A549 (cell line): ENCODE data around the gene NUP205. TPM values are rescaled to one million over a fixed set of nuclear protein-coding genes. Genes with fewer than 3 reads are reported as not detected.

Source experiments
- ATAC-seq, 2 experiments: fragments of 200-7000 bp in 1 of 2; fragments of >200 bp in 1 of 2; cut with Nextera tagmentation in 1 of 2; cut with Tn5 transposase in 1 of 2; 3 replicates each; pipeline versions ENCODE4 v1.8.0 to v1.9.1; 2018 to 2020; ENCODE audit warnings: mild to moderate bottlenecking in 1 of 2, moderate library complexity in 1 of 2
- CTCF ChIA-PET: fragments of 300-600 bp; sonication (Branson Sonifier 250); formaldehyde crosslinking; extraction: SDS; loops from one replicate; lab custom pipeline; 2021; ENCODE audit warnings: antibody characterized with exemption, inconsistent platforms; lab: Yijun Ruan, JAX
- POLR2A ChIA-PET: fragments of 350-600 bp; formaldehyde crosslinking; extraction: SDS; loops from one replicate; lab custom pipeline; 2021; ENCODE audit warnings: antibody characterized with exemption, inconsistent platforms; lab: Yijun Ruan, JAX
- DNase-seq, 2 experiments: peaks; one replicate each; pipeline versions ENCODE4 v3.0.0 to v3.0.0-alpha.2; 2011 to 2016; ENCODE audit warnings: low read depth in 1 of 2, low spot score in 1 of 2
- FAIRE-seq: peaks from 2 replicates; lab custom pipeline; 2011; peaks lifted over from hg19 to GRCh38; lab: Jason Lieb, UNC
- H3K27ac ChIP-seq, 2 experiments: fragments of >200 bp; sonication (Bioruptor Twin); formaldehyde crosslinking; 3 replicates each; pipeline ENCODE4 v1.5.1; 2016 to 2017
- H3K4me1 ChIP-seq: fragments of >200 bp; sonication (Bioruptor Twin); formaldehyde crosslinking; 3 replicates; pipeline ENCODE4 v1.6.1; 2016
- H3K4me2 ChIP-seq: fragments of >200 bp; sonication (Bioruptor Twin); formaldehyde crosslinking; 3 replicates; pipeline ENCODE4 v1.6.1; 2016
- H3K4me3 ChIP-seq: fragments of >200 bp; sonication (Bioruptor Twin); formaldehyde crosslinking; 3 replicates; pipeline ENCODE4 v1.5.1; 2016
- H3K9me3 ChIP-seq: fragments of >200 bp; sonication (Bioruptor Twin); formaldehyde crosslinking; 3 replicates; pipeline ENCODE4 v1.6.1; 2016
- CHD4 ChIP-seq: fragments of 200-600 bp; sonication (generic); IDR thresholded peaks from 2 replicates; pipeline ENCODE4 v1.6.1; 2016; ENCODE audit warnings: antibody characterized with exemption, mild to moderate bottlenecking, borderline replicate concordance
- CTCF ChIP-seq: fragments of >200 bp; sonication (Bioruptor Twin); formaldehyde crosslinking; IDR thresholded peaks from 3 replicates; pipeline ENCODE4 v1.5.1; 2016
- EHMT2 ChIP-seq: fragments of 200-600 bp; sonication (generic); IDR thresholded peaks from 2 replicates; pipeline ENCODE4 v1.6.1; 2016; ENCODE audit warnings: antibody characterized with exemption, low read depth, mild to moderate bottlenecking, moderate library complexity
- FOSL2 ChIP-seq, 2 experiments: fragments of 450-650 bp in 1 of 2; fragments of >200 bp in 1 of 2; sonication (Bioruptor Twin) in 1 of 2; formaldehyde crosslinking; IDR thresholded peaks; 2 replicates each; pipeline versions ENCODE4 v1.5.0 to v1.6.1; 2016 to 2020; ENCODE audit warnings: mild to moderate bottlenecking in 1 of 2, moderate library complexity in 1 of 2
- FOXS1 ChIP-seq: fragments of 250-450 bp; sonication (Bioruptor Pico); IDR thresholded peaks from 2 replicates; pipeline ENCODE4 v1.5.0; 2020; ENCODE audit warnings: mild to moderate bottlenecking, moderate library complexity
- GATA3 ChIP-seq: IDR thresholded peaks from 2 replicates; pipeline ENCODE4 v1.6.1; 2012; ENCODE audit warnings: borderline replicate concordance
- HDAC2 ChIP-seq: fragments of 200-600 bp; sonication (generic); IDR thresholded peaks from 2 replicates; pipeline ENCODE4 v1.6.1; 2016
- HES2 ChIP-seq: fragments of >200 bp; sonication (Bioruptor Twin); formaldehyde crosslinking; IDR thresholded peaks from 2 replicates; pipeline ENCODE4 v1.6.1; 2016
- HEYL ChIP-seq: fragments of 250-450 bp; sonication (Bioruptor Pico); IDR thresholded peaks from 2 replicates; pipeline ENCODE4 v1.8.0; 2021; ENCODE audit warnings: mild to moderate bottlenecking, moderate library complexity
- HMGXB4 ChIP-seq: fragments of 250-450 bp; sonication (Bioruptor Pico); IDR thresholded peaks from 2 replicates; pipeline ENCODE4 v1.5.0; 2021; ENCODE audit warnings: mild to moderate bottlenecking, moderate library complexity, borderline replicate concordance
- HOXB13 ChIP-seq: fragments of 250-450 bp; sonication (Bioruptor Pico); IDR thresholded peaks from 2 replicates; pipeline ENCODE4 v1.5.0; 2020; ENCODE audit warnings: low read depth, mild to moderate bottlenecking, moderate library complexity
- HOXB5 ChIP-seq: fragments of 250-450 bp; sonication (Bioruptor Pico); IDR thresholded peaks from 2 replicates; pipeline ENCODE4 v1.5.0; 2020; ENCODE audit warnings: mild to moderate bottlenecking, moderate library complexity
- MAFK ChIP-seq: fragments of 450-650 bp; IDR thresholded peaks from 2 replicates; pipeline ENCODE4 v1.6.1; 2014; ENCODE audit not compliant: partially characterized antibody
- MAX ChIP-seq: IDR thresholded peaks from 2 replicates; pipeline ENCODE4 v1.6.1; 2012
- MAZ ChIP-seq: fragments of 150-350 bp; IDR thresholded peaks from 2 replicates; pipeline ENCODE4 v1.6.1; 2014; ENCODE audit warnings: antibody characterized with exemption, low read depth, low read length, borderline replicate concordance
- NPAS2 ChIP-seq: fragments of 250-450 bp; sonication (Bioruptor Pico); IDR thresholded peaks from 2 replicates; pipeline ENCODE4 v1.8.0; 2022; ENCODE audit warnings: mild to moderate bottlenecking, moderate library complexity, borderline replicate concordance
- PHF8 ChIP-seq: fragments of 200-600 bp; sonication (generic); IDR thresholded peaks from 2 replicates; pipeline ENCODE4 v1.6.1; 2016; ENCODE audit warnings: low read depth, mild to moderate bottlenecking, antibody characterized with exemption, moderate library complexity, borderline replicate concordance
- POLR2AphosphoS2 ChIP-seq: conservative IDR thresholded peaks from 2 replicates; pipeline ENCODE4 v1.6.1; 2012; ENCODE audit warnings: low read length, improper control_type of control experiment, inconsistent platforms
- RAD21 ChIP-seq, 2 experiments: fragments of >200 bp in 1 of 2; sonication (Bioruptor Twin) in 1 of 2; formaldehyde crosslinking in 1 of 2; IDR thresholded peaks in 1 of 2; conservative IDR thresholded peaks in 1 of 2; 2 replicates in 1 of 2; 3 replicates in 1 of 2; pipeline ENCODE4 v1.6.1; 2012 to 2018; ENCODE audit warnings: inconsistent platforms in 1 of 2
- RCOR1 ChIP-seq: fragments of 150-350 bp; IDR thresholded peaks from 2 replicates; pipeline ENCODE4 v1.6.1; 2014; ENCODE audit warnings: antibody characterized with exemption, low read length, low read depth
- RNF2 ChIP-seq: fragments of 200-600 bp; sonication (generic); IDR thresholded peaks from 2 replicates; pipeline ENCODE4 v1.6.1; 2016; ENCODE audit warnings: low read depth, mild to moderate bottlenecking, antibody characterized with exemption, moderate library complexity, borderline replicate concordance
- SMC3 ChIP-seq: fragments of >200 bp; sonication (Bioruptor Twin); formaldehyde crosslinking; IDR thresholded peaks from 3 replicates; pipeline ENCODE4 v1.6.1; 2018; ENCODE audit warnings: inconsistent platforms
- SREBF2 ChIP-seq: fragments of 450-650 bp; IDR thresholded peaks from 2 replicates; pipeline ENCODE4 v1.6.1; 2014; ENCODE audit warnings: mild to moderate bottlenecking, moderate library complexity
- TFCP2L1 ChIP-seq: fragments of 250-450 bp; sonication (Bioruptor Pico); IDR thresholded peaks from 2 replicates; pipeline ENCODE4 v1.5.0; 2021; ENCODE audit warnings: mild to moderate bottlenecking
- TP53 ChIP-seq: fragments of 250-450 bp; sonication (Bioruptor Pico); IDR thresholded peaks from 2 replicates; pipeline ENCODE4 v1.5.0; 2021; ENCODE audit warnings: mild to moderate bottlenecking, moderate library complexity
- WGBS: methylation state at CpG from one replicate; pipeline ENCODE4 v1.1.6; 2017; ENCODE audit errors: missing lambda C conversion rate; 5-methylcytosine and 5-hydroxymethylcytosine counted together
- polyA plus RNA-seq, 4 experiments: library from polyadenylated mRNA; depleted of rRNA in 3 of 4; stranded (reverse); fragments of >200 nt; fragmentation: RNase III in 1 of 4; extraction: RNeasy Plus Mini Kit Qiagen cat#74134 plus additional on column Dnase treatment in 1 of 4; gene quantifications; 2 replicates in 3 of 4; 3 replicates in 1 of 4; pipeline ENCODE4 v1.2.3, GENCODE V29; 2011 to 2017
- TF ChIP-seq, protein P1 (sequence below): fragments of 150-350 bp; IDR thresholded peaks from 2 replicates; pipeline ENCODE4 v1.6.1; 2014; ENCODE audit warnings: low read depth, mild to moderate bottlenecking, low read length
- TF ChIP-seq, protein P2 (sequence below): fragments of 250-450 bp; sonication (Bioruptor Pico); IDR thresholded peaks from 2 replicates; pipeline ENCODE4 v1.5.0; 2020; ENCODE audit warnings: low read depth, mild to moderate bottlenecking, moderate library complexity

Gene NUP205
- polyA plus RNA-seq, 2 of the 4 experiments (the other 2 are of a cell fraction), result 55.0 to 119 TPM

DNA sequence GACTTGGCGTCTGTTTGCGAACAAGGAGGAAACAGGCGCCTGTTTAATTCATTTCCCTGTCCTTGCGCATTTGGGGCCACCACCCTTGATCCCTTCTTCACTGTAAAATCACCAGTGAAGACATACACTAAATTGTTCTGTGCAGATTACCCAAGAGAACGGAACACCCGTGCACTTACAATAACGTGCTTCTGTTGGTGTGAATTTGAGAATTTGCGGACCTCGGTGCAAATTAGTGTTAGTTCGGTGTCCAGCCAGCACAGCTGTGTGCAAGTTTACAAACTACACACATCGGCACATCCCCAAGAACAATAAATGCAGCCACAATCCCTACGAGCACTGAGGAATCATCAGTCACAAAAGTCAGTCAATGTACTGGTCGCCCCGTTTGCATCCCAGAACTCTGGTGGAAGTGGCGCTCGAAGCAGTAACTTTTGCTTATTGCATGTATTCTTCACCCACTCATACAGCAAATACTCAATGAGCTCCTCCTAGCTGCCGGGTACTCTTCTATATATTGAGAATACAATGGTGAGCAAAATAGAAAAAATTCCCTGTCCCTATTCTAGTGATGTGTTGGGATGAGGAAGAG lies 47.0 kb upstream of the NUP205 start:
- DNase-seq, result peak; percentile 15 to 57
- peaks cover 20% of the 10 kb centered on the region for H3K4me1 ChIP-seq
- H3K9me3 ChIP-seq, result no peaks in the 10 kb centered on the region
- no peak for TF ChIP-seq SREBF2
- peak; percentile 61; the same call in 1 of the 2 replicates for TF ChIP-seq HDAC2
- TF ChIP-seq HMGXB4 (CRISPR knock-in tag), result no peak
- no peak for TF ChIP-seq CHD4
- TF ChIP-seq TP53 (CRISPR knock-in tag), result 0 out of 2 replicates have a peak, but pooled peaks have one; percentile 32
- TF ChIP-seq RNF2, result no peak
- TF ChIP-seq PHF8, result peak; percentile 37; the same call in 1 of the 2 replicates
- TF ChIP-seq HEYL (CRISPR knock-in tag), result no peak
- no peak for TF ChIP-seq EHMT2
- TF ChIP-seq, protein P1, sequence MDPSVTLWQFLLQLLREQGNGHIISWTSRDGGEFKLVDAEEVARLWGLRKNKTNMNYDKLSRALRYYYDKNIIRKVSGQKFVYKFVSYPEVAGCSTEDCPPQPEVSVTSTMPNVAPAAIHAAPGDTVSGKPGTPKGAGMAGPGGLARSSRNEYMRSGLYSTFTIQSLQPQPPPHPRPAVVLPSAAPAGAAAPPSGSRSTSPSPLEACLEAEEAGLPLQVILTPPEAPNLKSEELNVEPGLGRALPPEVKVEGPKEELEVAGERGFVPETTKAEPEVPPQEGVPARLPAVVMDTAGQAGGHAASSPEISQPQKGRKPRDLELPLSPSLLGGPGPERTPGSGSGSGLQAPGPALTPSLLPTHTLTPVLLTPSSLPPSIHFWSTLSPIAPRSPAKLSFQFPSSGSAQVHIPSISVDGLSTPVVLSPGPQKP, result no peak
- no peak for TF ChIP-seq FOSL2 (IDR thresholded peaks at IDR 0.05)
- TF ChIP-seq FOSL2 (CRISPR knock-in tag; IDR thresholded peaks at IDR 0.05), result no peak
- TF ChIP-seq, protein P2, sequence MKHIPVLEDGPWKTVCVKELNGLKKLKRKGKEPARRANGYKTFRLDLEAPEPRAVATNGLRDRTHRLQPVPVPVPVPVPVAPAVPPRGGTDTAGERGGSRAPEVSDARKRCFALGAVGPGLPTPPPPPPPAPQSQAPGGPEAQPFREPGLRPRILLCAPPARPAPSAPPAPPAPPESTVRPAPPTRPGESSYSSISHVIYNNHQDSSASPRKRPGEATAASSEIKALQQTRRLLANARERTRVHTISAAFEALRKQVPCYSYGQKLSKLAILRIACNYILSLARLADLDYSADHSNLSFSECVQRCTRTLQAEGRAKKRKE (CRISPR knock-in tag), result no peak
- no peak for TF ChIP-seq MAZ
- no peak for TF ChIP-seq HOXB13
- peak; percentile 21; the same call in 1 of the 3 replicates for TF ChIP-seq CTCF
- no peak for TF ChIP-seq POLR2AphosphoS2
- TF ChIP-seq NPAS2 (CRISPR knock-in tag), result no peak
- no peak for TF ChIP-seq MAFK
- no peak for TF ChIP-seq TFCP2L1 (CRISPR knock-in tag)
- TF ChIP-seq FOXS1 (CRISPR knock-in tag), result no peak
- TF ChIP-seq RCOR1, result no peak
- no peak for TF ChIP-seq HES2
- TF ChIP-seq MAX, result no peak
- peak; percentile 17; the same call in 1 of the 3 replicates for TF ChIP-seq SMC3
- TF ChIP-seq RAD21 (conservative IDR thresholded peaks at IDR 0.05 in 1 of 2, IDR thresholded peaks at IDR 0.05 in 1 of 2), result peak in 1 of 2 experiments; percentile 24; a peak in 1 of 5 replicates
- no peak for TF ChIP-seq GATA3
- TF ChIP-seq HOXB5 (CRISPR knock-in tag), result no peak
- TF ChIP-seq, all 56 proteins: peak for 6
- ChIA-PET POLR2A (interaction anchor here (0.6 to 1.0 kb wide), 3 partner anchors 111 to 299 kb away, joined by 3 to 5 read pairs (median 4); partner anchors contain the start of gene WDR91), CTCF (interaction anchor here (0.6 to 1.2 kb wide), 3 partner anchors 95 to 1401 kb away, joined by 3 to 7 read pairs (median 3); no protein-coding TSS in a partner anchor)
- Histone ChIP-seq H3K27ac (peak overlapping the region; percentile 93 to 96), H3K4me3 (peak overlapping the region; percentile 69), H3K4me2 (peak overlapping the region; percentile 86)
- peak; percentile 12 to 14; a peak in 5 of 6 replicates for ATAC-seq
- FAIRE-seq, result no peak
- WGBS, result 2% methylated on average over 17 of the region's 17 CpGs
